ENCODE results near the gene MCC. TPM values are rescaled to one million over a fixed set of nuclear protein-coding genes. Genes with fewer than 3 reads are reported as not detected.
A peak's percentile ranks its signal among the peaks of the same experiment; 100 is the strongest.

MCC gene
- total and polyA plus RNA-seq, 4 donors, result 1.6 to 38.6 (median 11.2) TPM

GRCh38 chr5:113520429-113520828 lies 32.2 kb upstream of the MCC start:
- H3K27ac ChIP-seq (ENCODE audit: low read depth in 1 of 2, low read length in 1 of 2), result no peak overlapping the region
- no peaks in the 10 kb centered on the region for H3K9me3 ChIP-seq (ENCODE audit: control insufficient read depth in 4 of 4, insufficient read depth in 3 of 4, low read length in 3 of 4)
- no peak for ATAC-seq (ENCODE audit: insufficient read depth, low FRiP score)
- H3K36me3 ChIP-seq (ENCODE audit: control insufficient read depth in 4 of 4, insufficient read depth in 4 of 4, low read length in 4 of 4), result peaks cover 0 to 12% (median 5%) of the 10 kb centered on the region in 4 donors
- no peaks in the 10 kb centered on the region for H3K4me1 ChIP-seq (ENCODE audit: control insufficient read depth in 5 of 5, insufficient read depth in 5 of 5, low read length in 5 of 5)
- TF ChIP-seq, protein P1, sequence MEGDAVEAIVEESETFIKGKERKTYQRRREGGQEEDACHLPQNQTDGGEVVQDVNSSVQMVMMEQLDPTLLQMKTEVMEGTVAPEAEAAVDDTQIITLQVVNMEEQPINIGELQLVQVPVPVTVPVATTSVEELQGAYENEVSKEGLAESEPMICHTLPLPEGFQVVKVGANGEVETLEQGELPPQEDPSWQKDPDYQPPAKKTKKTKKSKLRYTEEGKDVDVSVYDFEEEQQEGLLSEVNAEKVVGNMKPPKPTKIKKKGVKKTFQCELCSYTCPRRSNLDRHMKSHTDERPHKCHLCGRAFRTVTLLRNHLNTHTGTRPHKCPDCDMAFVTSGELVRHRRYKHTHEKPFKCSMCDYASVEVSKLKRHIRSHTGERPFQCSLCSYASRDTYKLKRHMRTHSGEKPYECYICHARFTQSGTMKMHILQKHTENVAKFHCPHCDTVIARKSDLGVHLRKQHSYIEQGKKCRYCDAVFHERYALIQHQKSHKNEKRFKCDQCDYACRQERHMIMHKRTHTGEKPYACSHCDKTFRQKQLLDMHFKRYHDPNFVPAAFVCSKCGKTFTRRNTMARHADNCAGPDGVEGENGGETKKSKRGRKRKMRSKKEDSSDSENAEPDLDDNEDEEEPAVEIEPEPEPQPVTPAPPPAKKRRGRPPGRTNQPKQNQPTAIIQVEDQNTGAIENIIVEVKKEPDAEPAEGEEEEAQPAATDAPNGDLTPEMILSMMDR (IDR thresholded peaks at IDR 0.05; ENCODE audit: control extremely low read depth, extremely low read depth), result no peak
- no peaks in the 10 kb centered on the region for H3K27me3 ChIP-seq (ENCODE audit: control insufficient read depth in 3 of 3, insufficient read depth in 3 of 3, low read length in 2 of 3)
- no peak for DNase-seq
- H3K9ac ChIP-seq (ENCODE audit: insufficient read depth in 1 of 2, low read length in 2 of 2), result no peak overlapping the region
- no peak overlapping the region for H3K4me3 ChIP-seq

DNA sequence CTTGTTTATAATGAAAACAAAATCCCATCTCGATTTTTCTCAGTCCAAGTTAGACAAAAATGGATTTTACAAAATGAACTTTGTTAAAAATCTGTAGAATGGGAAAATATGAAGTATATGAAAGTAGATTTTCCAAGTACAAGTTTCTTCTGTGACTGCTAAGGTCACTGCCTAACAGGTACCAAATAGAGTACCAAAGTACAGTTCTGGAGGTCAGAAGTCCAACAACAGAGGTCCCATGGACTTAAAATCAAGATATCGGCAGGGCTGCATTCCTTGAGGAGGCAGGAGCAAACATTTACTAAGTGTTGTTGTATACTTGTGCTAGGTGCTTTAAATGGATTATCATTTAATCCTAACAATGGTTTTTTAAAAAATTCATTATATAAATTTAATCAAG lies 31.2 kb upstream of the MCC start:
- Histone ChIP-seq H3K27me3 (ENCODE audit: control insufficient read depth in 3 of 3, insufficient read depth in 3 of 3, low read length in 2 of 3) (no peaks in the 10 kb centered on the region), H3K4me3 (no peak overlapping the region), H3K36me3 (ENCODE audit: control insufficient read depth in 4 of 4, insufficient read depth in 4 of 4, low read length in 4 of 4) (peaks cover 0 to 12% (median 5%) of the 10 kb centered on the region in 4 donors), H3K27ac (ENCODE audit: low read depth in 1 of 2, low read length in 1 of 2) (no peak overlapping the region), H3K9ac (ENCODE audit: insufficient read depth in 1 of 2, low read length in 2 of 2) (no peak overlapping the region), H3K9me3 (ENCODE audit: control insufficient read depth in 4 of 4, insufficient read depth in 3 of 4, low read length in 3 of 4) (no peaks in the 10 kb centered on the region), H3K4me1 (ENCODE audit: control insufficient read depth in 5 of 5, insufficient read depth in 5 of 5, low read length in 5 of 5) (peaks cover 0 to 4% (median 0%) of the 10 kb centered on the region in 5 donors)
- DNase-seq (no peak), ATAC-seq (ENCODE audit: insufficient read depth, low FRiP score) (no peak)
- TF ChIP-seq, protein P1 (IDR thresholded peaks at IDR 0.05; ENCODE audit: control extremely low read depth, extremely low read depth), result no peak
- 83 to 94% methylated on average over 2 of the region's 2 CpGs for WGBS, 2 donors

DNA sequence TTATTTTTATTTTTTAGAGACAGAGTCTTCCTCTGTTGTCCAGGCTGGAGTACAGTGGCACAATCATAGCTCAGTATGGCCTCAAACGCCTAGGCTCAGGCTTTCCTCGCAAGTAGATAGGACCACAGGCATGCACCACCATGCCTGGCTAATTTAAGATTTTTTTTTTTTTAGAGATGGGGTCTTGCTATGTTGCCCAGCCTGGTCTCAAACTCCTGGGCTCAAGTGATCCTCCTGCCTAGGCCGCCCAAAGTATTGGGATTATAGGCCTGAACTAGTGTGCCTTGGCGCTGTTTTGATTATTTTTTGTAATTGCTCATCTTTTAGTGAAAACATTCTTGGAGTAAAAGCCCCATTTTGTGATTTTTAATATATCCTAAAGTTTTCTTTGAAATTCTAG lies 30.6 kb upstream of the MCC start:
- no peak for DNase-seq
- H3K36me3 ChIP-seq (ENCODE audit: control insufficient read depth in 4 of 4, insufficient read depth in 4 of 4, low read length in 4 of 4), result peaks cover 0 to 12% (median 5%) of the 10 kb centered on the region in 4 donors
- H3K9ac ChIP-seq (ENCODE audit: insufficient read depth in 1 of 2, low read length in 2 of 2), result no peak overlapping the region
- no peaks in the 10 kb centered on the region for H3K9me3 ChIP-seq (ENCODE audit: control insufficient read depth in 4 of 4, insufficient read depth in 3 of 4, low read length in 3 of 4)
- peaks cover 0 to 7% (median 0%) of the 10 kb centered on the region in 5 donors for H3K4me1 ChIP-seq (ENCODE audit: control insufficient read depth in 5 of 5, insufficient read depth in 5 of 5, low read length in 5 of 5)
- WGBS, 2 donors, result 99% methylated on average over 4 of the region's 4 CpGs
- no peak overlapping the region for H3K27ac ChIP-seq (ENCODE audit: low read depth in 1 of 2, low read length in 1 of 2)
- TF ChIP-seq, protein P1 (IDR thresholded peaks at IDR 0.05; ENCODE audit: control extremely low read depth, extremely low read depth), result no peak
- ATAC-seq (ENCODE audit: insufficient read depth, low FRiP score), result no peak
- no peak overlapping the region for H3K4me3 ChIP-seq
- no peaks in the 10 kb centered on the region for H3K27me3 ChIP-seq (ENCODE audit: control insufficient read depth in 3 of 3, insufficient read depth in 3 of 3, low read length in 2 of 3)

DNA sequence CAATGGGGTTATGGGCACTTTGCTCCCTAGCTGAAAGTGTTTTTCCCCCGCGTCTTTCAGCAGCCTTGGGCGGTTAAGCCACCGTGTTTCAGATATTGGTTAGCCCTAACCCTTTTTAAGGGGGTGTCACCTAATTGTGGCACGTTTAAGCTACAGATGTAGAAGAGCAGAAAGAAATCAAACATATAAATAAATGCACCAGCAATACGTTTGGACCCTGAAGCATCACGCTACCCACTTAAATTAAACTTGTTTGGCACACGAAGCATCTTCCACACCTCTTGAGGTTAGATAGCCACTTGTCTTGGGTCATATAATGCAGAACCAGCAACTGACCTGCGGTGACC lies 26.0 kb upstream of the MCC start:
- H3K9me3 ChIP-seq (ENCODE audit: control insufficient read depth in 4 of 4, insufficient read depth in 3 of 4, low read length in 3 of 4), result peaks cover 0 to 2% (median 0%) of the 10 kb centered on the region in 4 donors
- TF ChIP-seq, protein P1 (IDR thresholded peaks at IDR 0.05; ENCODE audit: control extremely low read depth, extremely low read depth), result no peak
- DNase-seq, result peak in 2 of 3 donors; percentile 24 to 52
- 10 to 17% methylated on average over 9 of the region's 9 CpGs for WGBS, 2 donors
- H3K27ac ChIP-seq (ENCODE audit: low read depth in 1 of 2, low read length in 1 of 2), result peak overlapping the region; percentile 92 to 98
- no peak for ATAC-seq (ENCODE audit: insufficient read depth, low FRiP score)
- H3K4me1 ChIP-seq (ENCODE audit: control insufficient read depth in 5 of 5, insufficient read depth in 5 of 5, low read length in 5 of 5), result peaks cover 0 to 12% (median 0%) of the 10 kb centered on the region in 5 donors
- H3K9ac ChIP-seq (ENCODE audit: insufficient read depth in 1 of 2, low read length in 2 of 2), result peak overlapping the region; percentile 94 to 96
- peak overlapping the region; percentile 87 for H3K4me3 ChIP-seq
- peaks cover 0 to 5% (median 0%) of the 10 kb centered on the region in 3 donors for H3K27me3 ChIP-seq (ENCODE audit: control insufficient read depth in 3 of 3, insufficient read depth in 3 of 3, low read length in 2 of 3)
- peaks cover 0 to 9% (median 3%) of the 10 kb centered on the region in 4 donors for H3K36me3 ChIP-seq (ENCODE audit: control insufficient read depth in 4 of 4, insufficient read depth in 4 of 4, low read length in 4 of 4)
